Neural cell (in vitro differentiated cells): Measurements from ENCODE around the gene FAM98C. TPM values are rescaled to one million over a fixed set of nuclear protein-coding genes. Genes with fewer than 3 reads are reported as not detected.
A peak's percentile ranks its signal among the peaks of the same experiment; 100 is the strongest.

Experiments used
- H2AFZ ChIP-seq: fragments of 200-600, 300-800 bp; sonication (generic), shearing (Covaris generic); 2 replicates; pipeline ENCODE4 v1.6.0; 2014; ENCODE audit warnings: low read depth, mild to moderate bottlenecking, antibody characterized with exemption, low read length, moderate library complexity
- H3F3A ChIP-seq: fragments of 200-600 bp; shearing (Covaris generic); 2 replicates; pipeline ENCODE4 v1.6.1; 2016; ENCODE audit warnings: mild to moderate bottlenecking, moderate library complexity, mixed read lengths, antibody characterized with exemption, low read length; ENCODE audit not compliant: insufficient read depth, poor library complexity, severe bottlenecking
- H3K27ac ChIP-seq: fragments of 200-600, 300-800 bp; sonication (generic), shearing (Covaris generic); 2 replicates; pipeline ENCODE4 v1.5.1; 2014; ENCODE audit warnings: mild to moderate bottlenecking, low read length, moderate library complexity
- H3K27me3 ChIP-seq: fragments of 300-800, 200-600 bp; sonication (generic), shearing (Covaris generic); 2 replicates; pipeline ENCODE4 v1.6.0; 2014; ENCODE audit warnings: mild to moderate bottlenecking, low read depth, low read length, moderate library complexity; ENCODE audit not compliant: insufficient read depth
- H3K36me3 ChIP-seq: fragments of 300-800, 200-600 bp; sonication (generic), shearing (Covaris generic); 2 replicates; pipeline ENCODE4 v1.5.1; 2014; ENCODE audit warnings: mild to moderate bottlenecking, antibody characterized with exemption, low read length, moderate library complexity; ENCODE audit not compliant: insufficient read depth
- H3K4me2 ChIP-seq: fragments of 300-800, 200-600 bp; sonication (generic), shearing (Covaris generic); 2 replicates; pipeline ENCODE4 v1.6.0; 2014; ENCODE audit warnings: mild to moderate bottlenecking, low read length
- H3K4me3 ChIP-seq: fragments of 300-800, 200-600 bp; sonication (generic), shearing (Covaris generic); 2 replicates; pipeline ENCODE4 v1.5.1; 2014; ENCODE audit warnings: mild to moderate bottlenecking, low read length, moderate library complexity
- H3K79me2 ChIP-seq: fragments of 200-600 bp; shearing (Covaris generic); replicated peaks from 2 replicates; pipeline ENCODE4 v1.6.0; 2014; ENCODE audit warnings: mild to moderate bottlenecking, low read length, moderate library complexity; ENCODE audit not compliant: insufficient read depth
- H3K9ac ChIP-seq: fragments of 300-800, 200-600 bp; sonication (generic), shearing (Covaris generic); 2 replicates; pipeline ENCODE4 v1.6.1; 2016; ENCODE audit warnings: mild to moderate bottlenecking, low read length, mixed read lengths
- H3K9me2 ChIP-seq: fragments of 200-600 bp; shearing (Covaris generic); 2 replicates; pipeline ENCODE4 v1.6.1; 2016; ENCODE audit warnings: mild to moderate bottlenecking, low read length, mixed read lengths; ENCODE audit not compliant: insufficient read depth
- H3K9me3 ChIP-seq: fragments of 200-600, 300-800 bp; sonication (generic), shearing (Covaris generic); 2 replicates; pipeline ENCODE4 v1.6.1; 2016; ENCODE audit warnings: mild to moderate bottlenecking, mixed run types, low read length, moderate library complexity, mixed read lengths
- H4K20me1 ChIP-seq: fragments of 200-600 bp; shearing (Covaris generic); 2 replicates; pipeline ENCODE4 v1.6.1; 2016; ENCODE audit warnings: mild to moderate bottlenecking, mixed run types; ENCODE audit not compliant: insufficient read depth
- CTCF ChIP-seq: fragments of 450-650 bp; IDR thresholded peaks from 2 replicates; pipeline ENCODE4 v1.5.1; 2014; ENCODE audit warnings: antibody characterized with exemption, mild to moderate bottlenecking, moderate library complexity; ENCODE audit not compliant: poor library complexity, severe bottlenecking
- EP300 ChIP-seq: fragments of 450-650 bp; conservative IDR thresholded peaks from 2 replicates; pipeline ENCODE4 v1.6.1; 2014; ENCODE audit warnings: antibody characterized with exemption, mild to moderate bottlenecking, moderate library complexity; ENCODE audit not compliant: poor library complexity, severe bottlenecking
- EZH2 ChIP-seq: fragments of 200-600, 300-800 bp; shearing (Covaris generic), sonication (generic); IDR thresholded peaks from 2 replicates; pipeline ENCODE4 v1.6.1; 2014; ENCODE audit warnings: antibody characterized with exemption, low read length, borderline replicate concordance, mild to moderate bottlenecking; ENCODE audit not compliant: insufficient read depth, poor library complexity, severe bottlenecking
- MXI1 ChIP-seq: fragments of 450-650 bp; conservative IDR thresholded peaks from 2 replicates; pipeline ENCODE4 v1.6.1; 2014; ENCODE audit warnings: antibody characterized with exemption, mild to moderate bottlenecking; ENCODE audit not compliant: poor library complexity, severe bottlenecking
- POLR2AphosphoS5 ChIP-seq: IDR thresholded peaks from 2 replicates; pipeline ENCODE4 v1.6.1; 2012
- RAD21 ChIP-seq: fragments of 450-650 bp; conservative IDR thresholded peaks from 2 replicates; pipeline ENCODE4 v1.6.1; 2014; ENCODE audit warnings: antibody characterized with exemption, mild to moderate bottlenecking, moderate library complexity
- REST ChIP-seq: IDR thresholded peaks from 2 replicates; pipeline ENCODE4 v1.6.1; 2012; ENCODE audit warnings: borderline replicate concordance
- SMC3 ChIP-seq: fragments of 450-650 bp; conservative IDR thresholded peaks from 2 replicates; pipeline ENCODE4 v1.6.1; 2014; ENCODE audit warnings: antibody characterized with exemption, mild to moderate bottlenecking, moderate library complexity; ENCODE audit not compliant: poor library complexity
- TAF1 ChIP-seq: IDR thresholded peaks from 2 replicates; pipeline ENCODE4 v1.6.1; 2012; ENCODE audit warnings: low read depth
- polyA plus RNA-seq: library from polyadenylated mRNA; depleted of rRNA; stranded (reverse); fragments of >200 nt; gene quantifications from 2 replicates; pipeline ENCODE4 v1.2.3, GENCODE V29; 2014

The FAM98C gene
- polyA plus RNA-seq, 1 donor from 2014 or later: 79.3 TPM

GRCh38 chr19:38376576-38376975, 26.3 kb upstream of the FAM98C start:
- Histone ChIP-seq H2AFZ (no peak overlapping the region), H3K9me3 (no peaks in the 10 kb centered on the region), H3F3A (no peaks in the 10 kb centered on the region), H3K9ac (no peak overlapping the region), H3K27ac (no peak overlapping the region), H4K20me1 (no peaks in the 10 kb centered on the region), H3K4me3 (peak overlapping the region; percentile 84), H3K79me2 (peaks cover 19% of the 10 kb centered on the region), H3K4me2 (no peak overlapping the region), H3K9me2 (no peaks in the 10 kb centered on the region), H3K36me3 (no peaks in the 10 kb centered on the region), H3K27me3 (no peaks in the 10 kb centered on the region)
- TF ChIP-seq EZH2: no peak
- no peak for TF ChIP-seq TAF1
- no peak for TF ChIP-seq POLR2AphosphoS5
- TF ChIP-seq SMC3: no peak
- TF ChIP-seq MXI1: no peak
- no peak for TF ChIP-seq CTCF
- TF ChIP-seq EP300: no peak
- TF ChIP-seq REST: no peak
- no peak for TF ChIP-seq RAD21

- Histone ChIP-seq H3K27ac (no peak overlapping the region), H3F3A (no peaks in the 10 kb centered on the region), H3K9me3 (no peaks in the 10 kb centered on the region), H3K4me3 (no peak overlapping the region), H3K9me2 (no peaks in the 10 kb centered on the region), H2AFZ (no peak overlapping the region), H3K9ac (no peak overlapping the region), H4K20me1 (no peaks in the 10 kb centered on the region), H3K36me3 (no peaks in the 10 kb centered on the region), H3K79me2 (peaks cover 19% of the 10 kb centered on the region), H3K27me3 (no peaks in the 10 kb centered on the region), H3K4me2 (no peak overlapping the region)
- TF ChIP-seq REST: no peak
- no peak for TF ChIP-seq RAD21
- no peak for TF ChIP-seq EZH2
Measured at GRCh38 chr19:38377052-38377451, 25.8 kb upstream of the FAM98C start.
